ENCODE results near the gene MAP2K2. TPM values are rescaled to one million over a fixed set of nuclear protein-coding genes. Genes with fewer than 3 reads are reported as not detected.

Gene MAP2K2
- total RNA-seq, 1 donor from 2014 or later: 116 TPM

DNA sequence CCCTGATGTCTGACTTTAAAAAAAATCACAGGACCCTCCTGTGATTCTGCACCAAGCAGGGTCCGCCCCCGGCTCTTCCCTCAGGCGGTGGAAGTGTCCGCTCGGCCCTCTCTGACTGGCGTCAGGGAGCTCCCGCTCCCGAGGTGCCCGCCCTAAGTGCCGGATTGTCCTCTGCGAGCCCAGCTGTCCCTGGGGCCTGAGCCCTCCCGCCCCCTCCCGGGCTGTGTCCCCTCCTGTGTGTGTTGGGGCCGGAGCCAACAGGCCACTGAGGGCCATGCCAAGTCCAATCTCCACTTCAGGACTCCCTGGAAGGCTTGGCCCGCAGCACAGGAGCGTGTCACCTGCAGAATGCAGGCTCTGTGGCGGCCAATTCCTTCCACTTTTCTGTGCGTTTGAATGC, 25.4 kb downstream of the MAP2K2 start:
- DNase-seq (ENCODE audit: low read depth) (no peak), FAIRE-seq (no peak)
- no peaks in the 10 kb centered on the region for H3K27me3 ChIP-seq (ENCODE audit: control insufficient read depth, insufficient read depth, low read length)
- TF ChIP-seq CTCF (IDR thresholded peaks at IDR 0.05; ENCODE audit: insufficient read depth, low read length, severe bottlenecking): no peak
- peaks cover 23% of the 10 kb centered on the region for H3K36me3 ChIP-seq (ENCODE audit: control insufficient read depth, insufficient read depth, low read length)
- H3K4me3 ChIP-seq (ENCODE audit: low read depth, low read length): no peak overlapping the region

DNA sequence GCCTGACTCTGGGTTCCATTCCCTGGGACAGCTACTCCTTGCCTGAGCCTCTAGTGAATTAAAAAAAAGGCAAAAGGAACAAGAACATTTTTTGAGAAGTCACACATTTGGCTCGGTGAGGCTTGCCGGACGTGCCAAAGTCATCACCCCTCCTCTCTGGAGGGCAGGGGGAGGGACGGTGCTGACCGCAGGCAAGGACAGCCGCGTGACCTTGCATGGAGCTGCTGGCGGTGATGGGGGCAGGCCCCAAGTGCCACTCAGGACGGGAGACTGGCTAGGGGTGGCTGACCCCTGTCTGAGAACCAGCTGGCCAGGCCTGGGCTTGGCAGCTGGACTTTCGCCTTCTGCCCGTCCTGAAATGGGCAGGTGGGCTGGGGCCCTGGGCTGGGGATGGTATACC, 26.4 kb downstream of the MAP2K2 start:
- DNase-seq (ENCODE audit: low read depth): no peak
- H3K4me3 ChIP-seq (ENCODE audit: low read depth, low read length): no peak overlapping the region
- no peak for TF ChIP-seq CTCF (IDR thresholded peaks at IDR 0.05; ENCODE audit: insufficient read depth, low read length, severe bottlenecking)
- no peak for FAIRE-seq
- no peaks in the 10 kb centered on the region for H3K27me3 ChIP-seq (ENCODE audit: control insufficient read depth, insufficient read depth, low read length)
- peaks cover 23% of the 10 kb centered on the region for H3K36me3 ChIP-seq (ENCODE audit: control insufficient read depth, insufficient read depth, low read length)

DNA sequence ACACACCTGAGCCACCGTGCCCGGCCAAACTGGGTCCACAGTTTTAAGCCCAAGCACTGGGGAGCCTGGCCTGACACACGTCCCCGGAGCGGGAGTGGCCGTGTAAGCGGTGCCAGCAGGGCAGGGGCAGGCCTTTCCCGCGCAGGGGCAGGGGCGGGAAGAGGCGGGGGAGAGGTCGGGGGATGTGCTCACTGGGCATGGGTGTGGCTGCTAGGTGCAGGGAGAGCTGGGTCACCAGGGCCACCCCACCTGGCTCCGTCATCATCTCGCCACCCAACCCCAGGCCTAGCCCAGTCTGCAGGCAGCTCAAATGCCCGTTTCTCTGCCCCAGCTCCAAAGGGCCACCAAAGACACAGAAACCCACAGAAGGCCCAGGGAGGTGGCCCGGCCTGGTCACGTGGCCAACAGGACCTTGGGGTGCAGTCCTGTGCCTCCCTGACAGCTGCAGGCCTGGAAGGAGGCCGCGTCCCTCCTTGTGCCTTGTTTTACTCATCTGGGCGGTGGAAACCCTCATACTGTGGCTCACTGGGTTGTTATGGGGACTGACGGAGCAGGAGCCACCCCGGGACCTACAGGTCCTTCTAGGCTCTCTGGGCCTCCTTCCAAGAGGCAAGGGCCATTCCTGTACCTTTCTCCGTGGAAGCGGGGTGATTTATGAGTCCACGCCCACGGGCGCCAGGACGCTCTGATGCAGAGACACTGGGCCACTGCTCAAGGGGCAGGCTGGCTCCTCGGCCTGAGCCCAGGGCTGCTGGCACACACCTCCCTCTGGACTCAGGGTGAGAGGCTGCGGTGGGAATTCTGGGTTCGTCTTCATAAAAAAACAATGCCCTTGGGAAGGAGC, 27.7 kb downstream of the MAP2K2 start:
- Histone ChIP-seq H3K27me3 (ENCODE audit: control insufficient read depth, insufficient read depth, low read length) (no peaks in the 10 kb centered on the region), H3K36me3 (ENCODE audit: control insufficient read depth, insufficient read depth, low read length) (peaks cover 19% of the 10 kb centered on the region), H3K4me3 (ENCODE audit: low read depth, low read length) (no peak overlapping the region)
- TF ChIP-seq CTCF (IDR thresholded peaks at IDR 0.05; ENCODE audit: insufficient read depth, low read length, severe bottlenecking): no peak
- no peak for DNase-seq (ENCODE audit: low read depth)
- FAIRE-seq: no peak

- FAIRE-seq: no peak
- H3K27me3 ChIP-seq (ENCODE audit: control insufficient read depth, insufficient read depth, low read length): no peaks in the 10 kb centered on the region
- DNase-seq (ENCODE audit: low read depth): no peak
- H3K36me3 ChIP-seq (ENCODE audit: control insufficient read depth, insufficient read depth, low read length): peaks cover 17% of the 10 kb centered on the region
- H3K4me3 ChIP-seq (ENCODE audit: low read depth, low read length): no peak overlapping the region
- no peak for TF ChIP-seq CTCF (IDR thresholded peaks at IDR 0.05; ENCODE audit: insufficient read depth, low read length, severe bottlenecking)
Measured at GRCh38 chr19:4095488-4095844, 28.5 kb downstream of the MAP2K2 start.

GRCh38 chr19:4094761-4095487, 29.0 kb downstream of the MAP2K2 start:
- DNase-seq (ENCODE audit: low read depth) (no peak), FAIRE-seq (no peak)
- Histone ChIP-seq H3K36me3 (ENCODE audit: control insufficient read depth, insufficient read depth, low read length) (peaks cover 18% of the 10 kb centered on the region), H3K4me3 (ENCODE audit: low read depth, low read length) (no peak overlapping the region), H3K27me3 (ENCODE audit: control insufficient read depth, insufficient read depth, low read length) (no peaks in the 10 kb centered on the region)
- no peak for TF ChIP-seq CTCF (IDR thresholded peaks at IDR 0.05; ENCODE audit: insufficient read depth, low read length, severe bottlenecking)

Measured in bronchial epithelial cell (primary cell).